Activated T-helper 1 cell treated with anti-CD3 and anti-CD28 coated beads, Interleukin-2, amount 50 U/mL, for 16 hours (primary cell): ENCODE measurements around the gene DEUP1.
"Not testable (repeated sequence)": the region's sequence is repeated elsewhere in the genome, so short reads cannot be mapped to it uniquely, and the experiment has no call there.

ENCODE experiments used
- DNase-seq, 2 donors: peaks; one replicate each; pipeline ENCODE4 v3.0.0-alpha.2; 2020; ENCODE audit warnings: low read depth in 1 of 2, low spot score in 1 of 2

The DEUP1 gene

GRCh38 chr11:93359396-93359795 lies 28.9 kb downstream of the DEUP1 start:
- DNase-seq: no peak

DNA sequence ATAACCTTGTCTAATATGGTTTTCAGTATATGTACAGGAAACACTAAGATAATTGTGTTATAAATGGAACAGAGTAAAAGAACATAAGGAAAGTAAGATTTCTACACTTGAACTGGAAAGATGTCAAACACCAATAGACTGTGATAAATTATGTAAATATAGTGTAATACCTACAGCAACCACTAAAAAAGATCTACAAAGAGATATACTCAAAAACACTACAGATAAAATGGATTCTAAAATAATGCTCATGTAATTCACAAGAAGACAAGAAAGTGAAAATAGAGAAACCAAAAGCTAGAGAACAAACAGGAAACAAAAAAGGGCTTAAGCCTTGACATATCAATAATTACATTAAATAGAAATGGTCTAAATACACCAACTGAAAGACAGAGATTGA lies 30.9 kb downstream of the DEUP1 start:
- DNase-seq: no peak

DNA sequence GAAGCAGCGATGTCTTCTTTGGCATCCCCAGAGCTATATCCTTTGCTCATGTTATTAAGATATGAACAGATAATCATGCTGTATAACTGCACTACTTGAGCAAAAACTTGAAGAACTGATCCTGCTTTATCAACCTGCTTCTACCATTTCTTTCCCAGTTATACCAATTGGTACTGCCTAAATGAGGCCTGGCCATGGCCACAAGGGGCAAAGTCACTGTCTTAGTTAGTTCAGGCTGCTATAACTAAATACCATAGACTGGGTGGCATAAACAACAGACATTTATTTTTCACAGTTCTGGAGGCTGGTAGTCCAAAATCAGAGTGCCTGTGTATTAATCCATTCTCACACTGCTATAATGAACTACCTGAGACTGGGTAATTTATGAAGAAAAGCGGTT lies 37.5 kb downstream of the DEUP1 start:
- no peak for DNase-seq

DNA sequence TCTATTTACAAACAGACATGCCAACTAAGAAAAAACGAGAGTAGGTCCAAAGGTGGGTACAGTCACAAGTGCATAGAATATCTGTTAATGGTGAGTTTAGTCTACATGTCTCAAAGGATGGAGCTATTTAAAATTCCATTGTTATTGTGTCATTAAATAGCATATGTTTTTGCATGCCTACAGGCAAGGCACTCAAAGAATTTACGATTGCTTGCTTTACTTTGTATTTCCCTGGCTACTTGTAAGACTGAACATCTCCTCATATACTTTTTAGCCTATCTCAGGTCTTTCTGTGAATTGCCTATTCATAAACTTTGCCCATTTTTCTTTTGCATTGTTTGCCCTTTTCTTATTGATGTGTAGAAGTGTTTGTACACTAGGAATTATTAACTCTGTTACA lies 39.7 kb downstream of the DEUP1 start:
- DNase-seq: no peak

- DNase-seq: no peak
Measured at GRCh38 chr11:93389737-93390136, 59.2 kb downstream of the DEUP1 start.

DNA sequence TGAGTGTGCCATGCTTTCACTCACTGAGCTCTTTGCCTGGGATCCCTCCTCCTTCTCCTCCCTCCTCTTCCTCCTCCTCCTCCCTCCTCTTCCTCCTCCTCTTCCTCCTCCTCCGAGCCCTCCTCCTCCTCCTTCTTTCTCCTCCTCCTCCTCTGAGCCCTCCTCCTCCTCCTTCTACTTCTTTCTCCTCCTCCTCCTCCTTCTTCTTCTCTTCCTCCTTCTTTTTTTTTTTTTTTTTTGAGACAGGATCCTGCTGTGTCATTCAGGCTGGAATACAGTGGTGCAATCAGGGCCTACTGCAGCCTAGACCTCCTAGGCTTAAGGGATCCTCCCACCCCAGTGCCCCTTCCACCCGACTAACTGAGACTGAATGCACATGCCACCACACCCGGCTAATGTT lies 62.3 kb downstream of the DEUP1 start:
- no peak for DNase-seq

- DNase-seq: no peak
Measured at GRCh38 chr11:93393386-93393785, 62.8 kb downstream of the DEUP1 start.

DNA sequence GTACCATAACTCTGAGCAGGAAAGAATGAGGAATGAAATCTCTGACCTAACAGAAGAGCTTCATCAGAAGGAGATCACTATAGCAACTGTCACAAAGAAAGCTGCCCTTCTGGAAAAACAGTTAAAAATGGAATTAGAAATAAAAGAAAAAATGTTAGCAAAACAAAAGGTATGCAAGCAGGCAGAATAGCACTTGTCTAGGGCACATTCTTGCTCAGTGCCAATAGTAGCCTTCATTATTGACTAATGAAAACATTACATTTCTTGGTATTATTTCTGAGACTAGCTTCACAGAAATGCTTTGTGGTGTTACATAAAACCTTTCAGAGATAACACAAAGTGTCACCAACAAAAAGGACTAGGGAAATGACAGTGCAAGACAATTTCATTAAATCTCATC lies 63.9 kb downstream of the DEUP1 start:
- no peak for DNase-seq

- DNase-seq: no peak
Measured at GRCh38 chr11:93396316-93396715, 65.8 kb downstream of the DEUP1 start.

GRCh38 chr11:93403930-93404329 lies 73.4 kb downstream of the DEUP1 start:
- no peak for DNase-seq

- DNase-seq: no peak
Measured at GRCh38 chr11:93407777-93408401, 77.3 kb downstream of the DEUP1 start.

DNA sequence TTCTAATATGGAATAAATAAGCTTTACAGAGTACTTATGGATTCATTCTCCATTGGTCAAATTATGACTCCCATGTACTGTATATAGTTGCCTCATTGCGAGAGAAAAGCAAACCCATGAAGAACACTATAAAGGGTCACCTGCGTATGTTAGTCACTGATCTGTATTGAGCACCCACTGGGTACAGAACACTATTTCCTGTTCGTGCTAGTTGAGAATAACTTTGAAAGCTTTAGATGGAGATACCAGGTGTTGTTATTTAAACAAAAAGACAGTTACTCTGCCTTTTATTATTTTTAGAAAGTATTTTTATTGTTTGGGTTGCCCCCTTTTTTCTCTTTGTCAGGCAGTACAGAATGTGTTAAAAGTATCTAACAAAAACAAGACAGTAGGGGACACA lies 79.9 kb downstream of the DEUP1 start:
- no peak for DNase-seq

GRCh38 chr11:93411705-93412104 lies 81.2 kb downstream of the DEUP1 start:
- no peak for DNase-seq

DNA sequence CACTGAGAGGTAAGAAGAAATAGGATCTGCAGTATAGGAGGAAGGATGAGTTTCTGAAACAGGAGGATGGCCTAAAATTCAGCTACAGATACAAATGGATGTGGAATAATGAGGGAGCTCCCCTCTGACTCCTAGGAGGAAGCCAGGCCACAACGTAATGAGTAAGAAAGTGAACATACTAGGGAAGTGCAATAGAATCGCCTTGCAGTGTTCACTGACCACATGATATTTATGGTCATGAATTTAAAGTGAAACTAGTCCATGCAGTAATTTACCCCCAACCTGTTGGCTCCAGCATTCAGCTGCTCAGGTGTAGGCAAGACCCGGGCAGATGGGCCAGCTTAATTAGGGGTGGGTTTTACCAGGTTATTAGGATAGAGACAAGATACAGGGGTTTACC lies 101.7 kb downstream of the DEUP1 start:
- no peak for DNase-seq

GRCh38 chr11:93443232-93443631 lies 112.7 kb downstream of the DEUP1 start:
- not testable (repeated sequence) for DNase-seq

- DNase-seq: no peak
Measured at GRCh38 chr11:93444617-93445073, 114.1 kb downstream of the DEUP1 start.

DNA sequence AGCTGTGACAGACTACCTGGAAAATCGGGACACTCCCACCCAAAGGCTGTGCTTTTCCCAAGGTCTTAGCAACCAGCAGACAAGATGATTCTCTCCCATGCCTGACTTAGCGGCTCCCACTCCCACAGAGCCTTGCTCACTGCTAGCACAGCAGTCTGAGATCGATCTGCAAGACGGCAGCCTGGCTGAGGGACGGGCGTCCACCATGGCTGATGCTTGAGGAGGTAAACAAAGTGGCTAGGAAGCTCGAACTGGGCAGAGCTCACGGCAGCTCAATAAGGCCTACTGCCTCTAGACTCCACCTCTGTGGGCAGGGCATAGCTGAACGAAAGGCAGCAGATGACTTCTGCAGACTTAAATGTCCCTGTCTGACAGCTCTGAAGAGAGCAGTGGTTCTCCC lies 127.7 kb downstream of the DEUP1 start:
- DNase-seq: no peak

DNA sequence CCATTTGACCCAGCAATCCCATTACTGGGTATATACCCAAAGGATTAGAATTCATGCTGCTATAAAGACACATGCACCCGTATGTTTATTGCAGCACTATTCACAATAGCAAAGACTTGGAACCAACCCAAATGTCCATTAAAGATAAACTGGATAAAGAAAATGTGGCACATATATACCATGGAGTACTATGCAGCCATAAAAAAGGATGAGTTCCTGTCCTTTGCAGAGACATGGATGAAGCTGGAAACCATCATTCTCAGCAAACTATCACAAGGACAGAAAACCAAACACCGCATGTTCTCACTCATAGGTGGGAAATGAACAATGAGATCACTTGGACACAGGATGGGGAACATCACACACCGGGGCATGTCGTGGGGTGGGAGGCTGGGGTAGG lies 133.1 kb downstream of the DEUP1 start:
- DNase-seq: not testable (repeated sequence)

DNA sequence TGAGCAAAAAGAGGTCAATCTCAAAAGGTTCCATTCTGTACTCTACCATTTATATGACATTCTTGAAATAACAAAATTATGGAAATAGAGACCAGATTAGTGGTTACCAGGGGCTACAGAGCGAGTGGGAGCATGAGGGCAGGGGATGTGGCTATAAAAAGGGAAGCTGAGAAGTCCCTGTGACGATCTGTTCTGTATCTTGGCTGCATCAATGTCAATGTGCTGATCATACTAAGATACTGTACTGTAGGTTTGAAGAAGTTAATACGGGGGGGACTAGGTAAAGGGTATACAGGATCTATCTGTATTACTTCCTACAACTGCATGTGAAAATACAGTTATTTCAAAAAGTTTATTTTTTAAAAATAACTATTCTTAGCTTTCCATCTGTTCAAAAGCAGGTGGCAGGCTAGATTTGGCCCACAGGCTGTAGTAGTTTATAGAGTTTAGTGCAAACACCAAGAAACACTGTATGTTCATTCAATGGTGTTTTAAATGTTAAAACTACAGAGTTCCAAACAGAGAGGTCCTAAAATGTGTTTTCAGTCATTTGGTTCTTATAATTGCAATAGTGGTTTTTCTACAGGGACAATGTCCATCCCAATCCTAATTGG lies 134.5 kb downstream of the DEUP1 start:
- DNase-seq: no peak

- no peak for DNase-seq
Measured at GRCh38 chr11:93467054-93467453, 136.5 kb downstream of the DEUP1 start.

GRCh38 chr11:93468290-93468689 lies 137.7 kb downstream of the DEUP1 start:
- DNase-seq: no peak

DNA sequence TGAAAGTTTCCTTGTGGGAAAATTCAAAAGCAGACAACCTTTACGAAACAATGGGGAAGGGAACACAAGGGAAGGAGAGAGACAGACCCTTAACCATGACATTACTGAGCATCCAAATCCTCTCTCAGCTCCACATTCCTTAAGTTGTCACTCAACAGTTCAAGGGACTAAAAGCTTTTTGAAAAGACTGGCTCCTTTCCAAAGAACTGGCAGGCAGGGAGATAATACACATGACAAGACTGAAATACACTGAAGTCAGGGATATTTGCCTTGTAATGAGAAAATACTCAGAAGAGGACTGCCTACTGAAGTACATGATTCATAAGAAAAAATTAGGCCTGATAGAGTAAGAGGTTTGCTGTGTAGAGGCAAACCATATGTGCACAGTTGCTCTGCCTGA lies 143.6 kb downstream of the DEUP1 start:
- no peak for DNase-seq

- DNase-seq: no peak
Measured at GRCh38 chr11:93476796-93477195, 146.3 kb downstream of the DEUP1 start.
